Measurements from ENCODE around the gene CCBE1.
"Not testable (repeated sequence)": the region's sequence is repeated elsewhere in the genome, so short reads cannot be mapped to it uniquely, and the experiment has no call there.

The CCBE1 gene

GRCh38 chr18:59681521-59682004 is 15.7 kb downstream of the CCBE1 start:
- no peak for DNase-seq (ENCODE audit: low spot score)

GRCh38 chr18:59681051-59681450 is 16.2 kb downstream of the CCBE1 start:
- no peak for DNase-seq (ENCODE audit: low spot score)

DNA sequence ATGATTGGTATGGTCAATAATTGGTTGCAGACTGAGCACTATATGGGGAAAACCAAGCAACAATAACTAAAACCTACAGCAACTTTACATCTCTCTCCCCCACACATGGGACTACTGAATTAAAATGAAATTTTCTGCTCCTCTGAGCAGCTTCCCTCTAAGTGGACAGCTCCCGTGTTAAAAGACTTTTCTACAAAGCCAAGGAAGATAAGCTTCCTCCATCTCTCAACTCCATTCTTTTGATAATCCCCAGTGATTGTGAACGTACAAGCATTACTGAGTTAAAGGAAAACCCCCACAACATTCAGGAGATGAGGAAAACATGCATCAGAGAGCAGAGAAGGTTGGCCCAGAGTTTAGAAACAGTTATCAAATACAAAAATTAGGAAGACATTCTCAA is 21.9 kb downstream of the CCBE1 start:
- no peak for DNase-seq (ENCODE audit: low spot score)

- no peak for DNase-seq (ENCODE audit: low spot score)
Observed at GRCh38 chr18:59674903-59675270, 22.3 kb downstream of the CCBE1 start.

GRCh38 chr18:59674186-59674902 is 22.9 kb downstream of the CCBE1 start:
- DNase-seq (ENCODE audit: low spot score), result no peak

DNA sequence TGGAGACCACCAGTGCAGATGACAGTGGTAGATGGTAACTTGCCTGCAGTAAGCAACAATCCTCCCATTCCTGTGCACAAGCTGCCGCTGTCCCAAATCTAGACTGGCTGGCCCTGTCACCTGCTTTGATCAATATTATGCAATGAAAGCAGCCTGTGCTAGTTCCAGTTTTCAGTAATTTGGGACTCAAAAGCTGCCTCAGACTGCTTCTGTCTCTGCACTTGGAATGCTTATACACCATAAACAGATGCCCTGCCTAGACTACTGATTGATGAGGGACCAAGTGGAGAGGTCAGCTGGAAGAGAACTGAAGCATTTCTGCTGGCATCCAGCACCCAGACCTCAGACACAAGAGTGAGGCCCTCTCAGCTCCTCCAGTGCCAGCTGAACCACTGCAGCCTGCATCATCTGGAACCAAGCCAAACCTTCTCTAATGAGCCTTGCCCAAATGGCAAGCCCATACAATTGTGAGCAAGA is 24.9 kb downstream of the CCBE1 start:
- no peak for DNase-seq (ENCODE audit: low spot score)

DNA sequence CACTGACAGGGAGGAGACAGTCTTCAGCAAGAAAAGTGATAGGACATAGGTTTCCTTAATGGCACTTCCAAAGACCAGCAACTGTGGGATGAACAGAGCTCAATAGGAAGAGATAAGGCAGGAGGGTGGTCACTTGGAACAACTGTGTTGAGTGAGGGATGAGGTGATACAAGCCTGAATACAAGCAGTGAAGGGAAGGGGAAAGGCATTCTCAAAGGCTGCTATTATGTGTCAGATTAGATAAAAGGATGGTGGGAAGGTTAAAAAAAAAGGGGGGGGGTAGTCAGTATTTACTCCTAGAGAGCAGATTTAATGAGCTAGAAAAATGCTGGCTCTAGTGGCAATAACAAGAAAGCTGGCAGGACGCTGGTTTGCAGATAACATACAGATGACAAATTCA is 25.7 kb downstream of the CCBE1 start:
- DNase-seq (ENCODE audit: low spot score), result no peak

GRCh38 chr18:59669872-59670657 is 27.2 kb downstream of the CCBE1 start:
- DNase-seq (ENCODE audit: low spot score), result no peak

- no peak for DNase-seq (ENCODE audit: low spot score)
Observed at GRCh38 chr18:59667488-59667887, 29.7 kb downstream of the CCBE1 start.

DNA sequence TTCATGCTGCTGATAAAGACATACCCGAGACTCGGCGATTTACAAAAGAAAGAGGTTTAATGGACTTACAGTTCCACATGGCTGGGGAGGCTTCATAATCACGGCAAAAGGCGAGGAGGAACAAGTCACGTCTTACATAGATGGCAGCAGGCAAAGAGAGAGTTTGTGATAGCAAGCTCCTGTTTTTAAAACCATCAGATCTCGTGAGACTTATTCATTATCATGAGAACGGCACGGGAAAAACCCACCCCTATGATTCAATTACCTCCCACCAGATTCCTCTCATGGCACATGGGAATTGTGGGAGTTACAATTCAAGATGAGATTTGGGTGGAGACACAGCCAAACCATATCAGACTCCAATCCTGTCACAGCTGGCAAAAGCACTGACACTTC is 31.2 kb downstream of the CCBE1 start:
- not testable (repeated sequence) for DNase-seq (ENCODE audit: low spot score)

DNA sequence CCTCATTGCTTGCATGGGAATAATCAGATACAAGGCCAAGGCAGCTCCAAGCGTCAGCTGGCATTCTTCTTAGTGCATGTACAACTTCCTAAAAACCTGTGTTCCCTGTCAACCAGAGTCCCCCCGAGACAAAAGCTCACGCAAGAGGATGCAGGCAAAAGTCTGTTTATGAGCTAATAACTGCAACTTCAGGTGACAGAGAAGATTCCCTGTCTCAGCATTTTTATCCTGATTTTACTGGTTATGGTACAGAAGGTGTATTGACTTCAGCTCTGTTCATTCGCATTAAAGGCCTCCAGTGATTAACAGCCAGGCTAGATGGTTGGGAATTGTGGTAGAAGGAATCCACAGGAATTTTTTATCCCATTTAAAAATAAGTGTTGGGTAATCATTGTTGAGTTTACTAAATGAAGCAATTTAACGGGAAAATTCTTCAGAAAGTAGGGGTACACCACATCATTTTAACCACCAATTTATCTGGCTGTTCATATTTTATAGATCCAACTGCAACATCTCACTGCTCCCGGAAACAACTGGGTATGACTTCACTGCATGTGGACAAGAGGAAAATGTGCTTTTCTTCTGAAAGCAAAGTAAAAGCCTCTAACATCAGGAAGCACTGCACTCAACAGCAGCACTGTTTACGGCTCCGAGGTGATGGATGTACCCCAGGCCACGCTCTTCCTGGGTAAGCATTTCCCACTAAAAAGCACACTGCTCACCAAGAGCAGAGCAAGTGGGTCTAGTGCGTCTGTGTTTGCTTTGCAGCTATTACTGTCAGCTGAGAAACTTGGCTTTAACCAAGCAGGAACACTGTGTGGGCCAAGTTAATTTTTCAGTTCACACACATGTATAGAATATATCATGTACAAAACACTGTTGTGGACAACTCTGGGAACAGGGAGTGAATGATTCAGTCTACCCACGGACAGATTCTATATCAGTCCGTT is 31.9 kb downstream of the CCBE1 start:
- no peak for DNase-seq (ENCODE audit: low spot score)

- no peak for DNase-seq (ENCODE audit: low spot score)
Observed at GRCh38 chr18:59664329-59664728, 32.9 kb downstream of the CCBE1 start.

DNA sequence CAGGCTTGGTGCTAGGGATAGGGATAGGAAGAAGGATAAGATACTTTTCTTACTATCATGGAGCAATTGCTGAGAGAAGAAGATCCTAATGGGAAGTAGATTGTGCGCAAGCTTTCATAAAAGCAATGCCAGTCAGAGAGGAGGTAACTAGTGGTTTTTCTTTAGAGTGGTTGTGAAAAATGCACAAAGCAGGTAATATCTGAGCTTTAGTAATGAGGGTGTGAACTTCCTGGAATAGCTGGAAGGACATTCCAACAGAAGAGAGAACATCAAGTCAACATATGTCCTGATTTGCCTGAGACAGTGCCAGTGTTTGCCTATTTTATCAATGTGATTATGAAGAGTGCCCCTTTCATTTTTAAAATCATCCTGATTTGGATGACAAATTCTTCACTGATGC is 34.1 kb downstream of the CCBE1 start:
- no peak for DNase-seq (ENCODE audit: low spot score)

DNA sequence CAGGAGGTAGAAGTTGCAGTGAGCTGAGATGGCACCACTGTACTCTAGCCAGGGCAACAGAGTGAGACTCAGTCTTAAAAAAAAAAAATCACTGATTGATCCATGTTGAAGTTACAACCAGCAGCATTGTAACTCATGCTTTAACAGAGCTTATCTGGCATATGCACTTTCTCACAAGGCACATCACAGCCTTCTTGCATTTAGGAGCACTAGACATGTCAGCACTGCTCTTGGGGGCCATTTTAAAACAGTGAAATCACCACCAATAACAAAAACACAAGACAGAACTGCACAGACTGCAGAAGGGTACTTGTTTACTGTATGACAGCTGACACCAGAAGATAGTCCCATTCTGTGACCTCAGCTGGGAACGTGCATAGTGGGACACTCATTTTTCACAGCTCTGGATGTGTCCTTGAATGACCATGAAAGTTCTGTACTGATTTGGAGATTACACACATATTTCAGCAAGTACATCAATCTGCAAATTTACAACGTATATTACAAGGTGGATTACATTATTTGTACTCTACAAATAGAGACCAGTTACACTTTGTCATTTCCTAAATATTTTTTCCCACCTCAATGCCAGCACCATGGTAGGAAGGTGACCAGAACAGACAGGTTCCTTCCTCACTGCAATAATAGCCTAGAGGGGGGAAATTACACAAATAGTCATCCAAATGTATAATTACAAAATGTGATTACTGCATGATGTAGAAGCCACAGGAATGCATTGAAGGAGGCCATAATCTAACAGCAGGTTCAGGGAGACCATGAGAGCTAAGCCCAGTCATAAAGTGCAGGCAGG is 35.1 kb downstream of the CCBE1 start:
- no peak for DNase-seq (ENCODE audit: low spot score)

GRCh38 chr18:59660786-59661743 is 36.2 kb downstream of the CCBE1 start:
- no peak for DNase-seq (ENCODE audit: low spot score)

DNA sequence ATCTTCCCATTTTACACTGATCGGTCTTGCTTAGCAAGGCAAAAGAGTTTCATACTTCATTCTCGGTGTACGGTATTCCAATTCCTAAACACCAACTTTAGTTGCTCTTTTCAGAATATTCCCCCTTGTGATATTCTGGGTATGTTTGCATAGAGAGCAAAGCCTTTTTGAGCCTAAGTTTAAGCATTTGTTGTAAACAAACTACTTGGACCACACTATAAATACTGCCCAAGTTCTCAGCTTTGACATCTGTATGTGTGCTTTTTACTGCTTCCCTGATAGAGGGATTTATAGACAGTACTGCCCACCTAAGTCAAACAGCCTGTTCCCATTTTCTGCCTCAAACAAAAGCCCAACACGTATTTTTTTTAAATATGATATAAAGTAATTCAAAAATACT is 36.9 kb downstream of the CCBE1 start:
- no peak for DNase-seq (ENCODE audit: low spot score)

GRCh38 chr18:59659508-59660170 is 37.6 kb downstream of the CCBE1 start:
- no peak for DNase-seq (ENCODE audit: low spot score)

GRCh38 chr18:59658941-59659340 is 38.3 kb downstream of the CCBE1 start:
- DNase-seq (ENCODE audit: low spot score), result no peak

DNA sequence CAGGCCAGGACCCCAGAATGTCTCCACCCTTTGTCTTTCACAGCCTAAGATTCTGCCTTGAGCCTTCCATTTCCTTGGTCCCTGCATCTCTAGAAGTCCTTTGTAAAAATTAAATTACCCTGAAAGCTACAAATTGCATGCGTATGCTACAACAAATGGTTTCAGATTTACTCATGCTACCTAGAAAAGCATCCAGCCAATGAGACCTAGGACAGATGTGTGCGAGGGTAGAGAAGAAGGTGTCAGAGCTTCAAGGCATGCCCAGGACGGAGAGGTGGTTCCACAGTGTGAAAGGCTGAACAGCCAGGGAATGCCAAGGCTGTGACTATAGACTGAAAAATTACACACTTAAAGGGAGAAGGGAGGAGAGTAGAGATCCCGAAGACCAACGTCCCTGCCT is 40.2 kb downstream of the CCBE1 start:
- no peak for DNase-seq (ENCODE audit: low spot score)

Data from SW480 (cell line).